SW480 (cell line): ENCODE measurements around the gene GLT1D1.

Experiments
- DNase-seq: peaks from one replicate; pipeline ENCODE4 v3.0.0-alpha.2; 2016; ENCODE audit warnings: low spot score

The GLT1D1 gene

DNA sequence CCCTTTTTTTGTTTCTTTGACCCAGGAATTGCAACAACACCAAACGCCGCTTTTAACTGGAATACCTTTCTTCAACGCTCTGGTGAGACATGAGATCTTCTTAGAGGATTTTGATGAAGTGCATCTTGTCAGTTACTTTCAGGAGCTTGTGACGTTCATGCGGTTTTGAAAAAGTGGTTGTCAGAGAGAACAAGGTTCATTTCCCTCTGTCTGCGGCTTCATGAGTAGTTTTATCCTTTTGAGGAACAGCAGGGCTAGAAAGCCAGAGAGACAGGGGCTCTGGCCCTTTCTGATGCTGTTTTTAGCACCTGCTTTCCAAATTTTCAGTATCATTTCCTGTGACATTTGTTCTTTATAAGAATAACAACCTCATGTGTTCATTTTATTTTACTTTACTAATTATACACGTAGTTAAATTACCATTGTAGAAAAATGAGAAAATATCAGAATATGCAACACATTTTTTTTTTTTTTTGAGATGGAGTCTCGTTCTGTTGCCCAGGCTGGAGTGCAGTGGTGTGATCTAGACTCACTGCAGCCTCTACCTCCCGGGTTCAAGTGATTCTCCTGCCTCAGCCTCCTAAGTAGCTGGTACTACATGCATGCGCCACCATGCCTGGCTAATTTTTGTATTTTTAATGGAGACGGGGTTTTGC is 61.8 kb downstream of the GLT1D1 start:
- DNase-seq = no peak

DNA sequence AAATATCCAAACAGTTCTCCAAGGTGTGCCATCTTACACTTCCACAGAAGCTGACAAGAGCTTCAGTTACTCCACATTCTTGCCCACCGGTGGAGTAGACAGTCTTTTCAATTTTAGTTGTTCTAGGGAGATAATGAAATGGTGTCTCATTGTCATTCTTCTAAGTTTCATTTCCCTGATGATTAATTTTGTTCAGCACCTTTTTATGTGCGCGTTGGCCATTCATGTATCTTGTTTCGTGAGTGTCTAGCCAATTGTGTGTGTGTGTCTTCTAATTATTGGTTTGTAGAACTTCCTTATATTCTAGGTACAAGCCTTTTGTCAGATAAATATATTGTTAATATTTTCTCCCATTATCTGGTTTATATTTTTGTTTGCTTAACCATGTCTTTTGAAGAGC is 63.1 kb downstream of the GLT1D1 start:
- no peak for DNase-seq

DNA sequence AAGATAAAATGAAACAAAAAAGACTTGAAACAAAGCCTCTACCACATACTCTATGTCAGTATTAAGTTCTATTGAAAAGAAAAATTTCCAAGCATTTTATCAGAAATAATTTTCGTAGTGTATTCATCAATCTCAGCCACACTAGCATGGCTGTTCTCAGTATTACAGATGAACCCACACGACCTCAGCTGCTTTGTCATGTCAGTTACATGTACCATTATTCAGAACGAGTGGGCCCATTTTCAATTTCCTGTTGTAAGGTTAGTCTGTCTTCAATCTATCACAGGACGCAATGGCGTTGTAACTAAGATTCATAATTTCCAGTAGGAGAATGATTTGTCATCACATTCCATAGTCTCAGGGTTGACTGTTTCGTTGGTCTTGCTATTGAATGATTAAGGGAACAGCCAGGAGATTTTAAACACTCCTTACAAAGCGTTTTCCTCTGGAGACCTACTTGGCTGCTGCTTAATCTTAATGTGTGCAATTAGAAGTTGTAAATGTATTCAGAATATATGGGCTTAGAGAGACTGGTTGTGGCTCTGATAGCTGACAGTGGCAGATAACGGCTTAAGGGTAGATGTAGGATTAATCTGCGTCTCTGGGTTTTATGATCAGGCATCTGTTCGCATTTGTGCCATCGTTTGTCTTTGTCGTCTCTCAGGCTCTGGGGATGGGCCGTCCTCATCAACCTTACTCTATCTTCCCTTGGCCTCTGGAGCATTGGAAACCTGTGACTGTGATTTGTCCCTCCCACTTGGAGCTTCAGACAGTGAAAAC is 65.4 kb downstream of the GLT1D1 start:
- DNase-seq = no peak

DNA sequence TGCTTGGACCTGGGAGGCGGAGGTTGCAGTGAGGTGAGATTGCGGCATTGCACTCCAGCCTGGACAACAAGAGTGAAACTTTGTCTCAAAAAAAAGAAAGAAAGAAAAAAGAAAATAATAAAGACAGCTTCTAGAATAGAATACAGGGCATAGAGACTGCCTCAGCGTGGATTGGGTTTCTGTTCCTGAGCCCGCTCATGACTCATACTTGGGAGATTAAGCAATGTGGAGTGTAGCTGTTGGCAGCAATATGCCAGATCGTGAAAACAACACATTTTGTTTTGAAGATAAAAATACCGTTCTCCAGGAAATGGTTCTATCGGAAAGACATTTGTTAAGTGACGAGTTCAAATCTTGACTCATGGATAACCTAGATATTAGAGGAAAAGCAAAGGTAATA is 67.2 kb downstream of the GLT1D1 start:
- DNase-seq = no peak

DNA sequence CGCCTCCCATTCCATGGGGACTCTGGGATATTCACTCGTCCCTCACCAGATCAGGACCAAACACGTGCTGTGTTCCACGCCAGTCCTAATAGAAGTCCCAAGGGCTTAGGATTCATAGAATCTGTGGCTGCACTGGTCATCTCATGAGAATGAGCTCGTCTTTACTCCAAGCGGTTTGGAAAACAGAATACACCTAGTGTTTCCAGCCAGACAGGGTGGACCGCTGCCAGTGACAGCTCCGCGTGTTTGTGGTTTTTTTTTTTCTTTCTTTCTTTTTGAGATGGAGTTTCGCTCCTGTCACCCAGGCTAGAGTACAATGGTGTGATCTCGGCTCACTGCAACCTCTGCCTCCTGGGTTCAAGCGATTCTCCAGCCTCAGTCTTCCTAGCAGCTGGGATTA is 75.1 kb downstream of the GLT1D1 start:
- no peak for DNase-seq

DNA sequence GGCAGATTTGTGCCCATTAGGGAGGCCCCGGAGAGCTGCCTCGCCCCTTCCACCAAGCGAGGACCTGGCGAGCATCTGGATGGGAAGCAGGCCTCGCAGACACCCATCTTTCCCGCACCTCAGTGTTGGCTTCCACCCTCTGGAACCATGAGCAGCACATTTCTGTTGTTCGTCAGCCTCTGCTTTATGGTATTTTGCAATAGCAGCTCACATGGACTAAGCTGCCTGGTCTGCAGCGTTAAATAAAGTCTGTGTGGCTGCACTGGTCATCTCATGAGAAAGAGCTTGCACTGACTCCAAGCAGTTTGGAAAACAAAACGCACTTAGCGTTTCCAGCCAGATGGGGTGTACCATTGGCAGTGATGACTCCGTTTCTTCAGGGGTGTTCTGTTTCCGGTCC is 75.8 kb downstream of the GLT1D1 start:
- no peak for DNase-seq

DNA sequence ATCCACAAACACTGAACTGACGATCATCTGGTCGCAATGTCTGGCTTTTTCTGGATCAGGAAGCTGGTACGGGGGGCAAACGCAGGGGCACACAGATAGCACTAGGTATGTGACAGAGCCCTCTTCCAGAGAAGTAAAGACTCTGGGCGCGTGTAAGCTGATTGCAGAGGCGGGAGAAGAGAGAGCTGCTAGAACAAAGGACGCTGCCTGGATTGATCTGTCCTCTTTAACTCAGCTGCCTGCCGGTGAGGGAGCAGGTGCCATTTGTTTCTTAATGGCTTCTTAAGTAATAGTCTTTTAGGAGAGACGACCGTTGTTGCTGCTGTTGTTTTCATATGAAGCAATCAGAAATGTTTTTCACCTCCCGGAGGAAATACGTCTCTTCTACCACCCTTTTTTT is 77.3 kb downstream of the GLT1D1 start:
- no peak for DNase-seq

DNA sequence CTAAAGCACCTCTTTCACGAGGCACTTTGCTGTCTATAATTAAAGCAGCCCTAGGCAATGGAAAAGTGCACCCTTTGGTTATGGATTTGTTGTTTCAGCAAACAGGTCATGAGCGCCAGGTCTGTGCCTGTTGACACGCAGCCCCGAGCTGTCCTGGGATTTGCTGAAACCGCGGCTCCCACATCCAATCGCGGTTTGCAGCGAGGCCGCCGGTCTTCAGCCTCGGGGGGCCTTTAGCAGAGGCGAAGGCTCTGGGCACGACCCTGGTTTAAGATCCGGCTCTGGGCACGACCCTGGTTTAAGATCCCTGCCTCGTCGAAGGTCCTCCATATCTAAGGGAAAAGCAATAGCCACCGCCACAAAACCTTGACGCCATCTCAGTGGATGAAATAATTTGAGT is 79.2 kb downstream of the GLT1D1 start:
- DNase-seq = no peak

DNA sequence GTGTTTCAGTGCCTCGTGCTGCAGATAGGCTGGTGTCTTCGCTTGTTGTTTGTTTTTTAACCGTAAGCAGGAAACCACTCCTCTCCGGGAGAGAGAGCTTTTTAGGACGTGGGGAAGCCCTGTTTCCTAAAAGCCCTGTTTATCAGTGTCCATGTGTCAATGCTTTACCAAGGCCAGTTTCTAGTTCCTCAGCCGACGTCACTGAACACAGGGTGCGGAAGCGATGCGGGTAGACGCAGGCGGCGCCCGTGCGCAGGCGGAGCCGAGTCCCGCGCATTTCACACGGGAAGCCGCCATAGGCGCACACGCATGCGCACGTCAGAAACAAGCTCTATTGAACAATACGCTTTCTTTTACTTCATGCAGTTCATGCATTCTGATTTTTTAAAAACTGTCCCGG is 79.8 kb downstream of the GLT1D1 start:
- DNase-seq = no peak

DNA sequence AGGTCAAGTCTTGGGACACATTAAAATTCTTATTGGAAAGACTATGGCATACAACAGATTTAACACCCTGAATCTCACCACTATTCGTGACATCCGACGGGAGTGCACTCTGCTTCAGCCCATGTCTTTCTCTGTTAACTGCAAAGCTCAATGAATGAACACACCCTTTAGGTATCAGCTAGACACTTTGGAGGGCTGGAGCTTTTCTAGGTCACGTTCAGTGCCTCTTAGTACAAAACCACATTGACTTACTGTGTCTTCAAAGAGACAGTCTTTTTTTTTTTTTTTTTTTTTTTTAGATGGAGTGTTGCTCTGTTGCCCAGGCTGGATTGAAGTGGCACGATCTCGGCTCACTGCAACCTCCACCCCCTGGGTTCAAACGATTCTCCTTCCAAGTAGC is 80.6 kb downstream of the GLT1D1 start:
- DNase-seq = no peak

DNA sequence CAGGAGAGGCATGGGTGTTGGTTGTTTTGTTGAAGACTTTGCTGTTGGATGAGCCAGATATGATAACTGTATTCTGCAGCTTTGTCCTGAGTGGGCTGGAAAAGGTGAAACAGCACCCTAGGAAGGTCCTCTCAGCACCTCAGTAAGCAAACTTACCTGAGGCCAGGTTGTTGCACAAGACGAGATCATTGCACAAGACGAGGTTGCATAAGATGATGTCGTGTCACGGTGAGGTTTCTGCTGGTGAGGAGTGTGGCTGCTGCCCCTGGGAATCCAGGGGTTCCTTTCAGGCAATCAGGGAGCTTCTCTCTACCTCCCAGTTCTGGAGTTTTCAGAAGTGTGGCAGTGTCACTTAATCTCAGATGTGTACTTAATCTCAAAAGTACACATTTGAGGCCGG is 85.6 kb downstream of the GLT1D1 start:
- DNase-seq = no peak

DNA sequence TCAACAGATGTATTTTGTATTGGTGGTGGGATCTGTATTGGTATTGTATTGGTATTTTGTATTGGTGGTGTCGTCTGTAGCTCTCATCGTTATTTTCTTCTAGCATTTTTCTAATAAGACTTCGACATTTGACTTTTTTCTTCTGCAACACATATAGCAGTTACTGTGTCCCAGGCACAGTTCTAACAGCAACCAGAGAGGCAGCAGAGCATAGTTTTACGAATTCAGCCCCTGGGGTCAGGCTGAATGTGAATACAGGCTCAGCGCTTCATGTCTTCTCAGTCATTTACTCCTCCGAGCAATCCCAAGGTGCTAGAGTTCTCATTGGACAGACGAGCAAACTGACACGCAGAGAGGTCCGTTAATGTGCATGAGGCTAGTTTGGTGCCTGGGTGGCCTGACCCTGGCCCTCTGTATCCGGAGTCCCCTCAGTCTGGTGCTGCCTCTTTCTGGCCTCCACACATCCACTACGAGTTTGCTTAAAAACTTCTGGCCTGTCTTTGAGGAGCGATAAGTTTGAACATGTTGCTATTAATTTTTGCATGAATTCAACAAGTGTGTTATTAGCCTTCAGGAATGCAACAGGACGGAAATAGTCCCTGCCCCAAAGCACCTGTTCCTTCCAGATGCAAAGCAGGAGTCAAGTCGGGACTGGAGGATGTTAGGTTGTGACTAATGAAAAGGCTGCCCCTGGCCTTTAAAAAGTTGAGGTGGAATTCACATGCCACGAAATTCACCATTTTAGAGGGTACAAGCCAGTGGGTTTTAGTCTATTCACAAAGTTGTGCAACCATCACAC is 87.0 kb downstream of the GLT1D1 start:
- DNase-seq = no peak

DNA sequence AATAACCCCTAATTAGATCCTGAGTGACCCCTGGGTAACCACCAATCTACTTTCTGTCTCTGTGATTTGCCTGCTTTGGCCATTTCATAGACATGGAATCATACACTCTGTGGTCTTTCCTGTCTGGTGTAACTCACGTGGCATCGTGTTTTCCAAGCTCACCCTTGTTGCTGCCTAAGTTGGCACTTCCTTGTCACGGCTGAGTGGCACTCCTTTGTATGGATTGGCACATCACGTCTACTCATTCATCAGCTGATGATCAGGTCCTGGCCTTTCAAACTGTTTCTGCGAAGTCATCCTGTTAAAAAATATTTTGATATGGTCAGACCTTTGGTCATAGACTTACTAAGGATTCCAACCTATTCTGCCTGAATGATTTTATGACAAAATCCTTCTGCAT is 87.7 kb downstream of the GLT1D1 start:
- DNase-seq = no peak

DNA sequence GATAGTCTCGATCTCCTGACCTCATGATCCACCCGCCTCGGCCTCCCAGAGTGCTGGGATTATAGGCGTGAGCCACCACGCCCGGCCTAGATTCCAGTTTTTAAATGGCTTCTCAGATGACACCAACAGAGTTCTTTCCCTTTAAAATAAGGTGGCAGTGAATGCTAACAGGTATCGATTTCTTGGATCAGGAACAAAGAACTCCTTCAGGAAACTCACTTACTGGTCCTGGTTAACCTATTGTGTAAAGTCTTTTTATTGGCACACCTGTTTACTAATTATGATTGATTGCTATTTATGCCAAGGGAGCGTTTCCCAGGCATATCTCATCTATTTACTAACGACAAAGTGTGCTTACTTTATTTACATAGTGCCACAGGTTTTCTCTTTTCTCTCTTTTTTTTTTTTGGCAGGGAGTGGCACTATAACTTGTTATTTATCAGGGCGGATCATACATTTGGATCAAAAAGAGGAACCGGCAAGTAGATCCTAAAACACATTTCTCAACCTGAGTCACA is 89.7 kb downstream of the GLT1D1 start:
- no peak for DNase-seq

DNA sequence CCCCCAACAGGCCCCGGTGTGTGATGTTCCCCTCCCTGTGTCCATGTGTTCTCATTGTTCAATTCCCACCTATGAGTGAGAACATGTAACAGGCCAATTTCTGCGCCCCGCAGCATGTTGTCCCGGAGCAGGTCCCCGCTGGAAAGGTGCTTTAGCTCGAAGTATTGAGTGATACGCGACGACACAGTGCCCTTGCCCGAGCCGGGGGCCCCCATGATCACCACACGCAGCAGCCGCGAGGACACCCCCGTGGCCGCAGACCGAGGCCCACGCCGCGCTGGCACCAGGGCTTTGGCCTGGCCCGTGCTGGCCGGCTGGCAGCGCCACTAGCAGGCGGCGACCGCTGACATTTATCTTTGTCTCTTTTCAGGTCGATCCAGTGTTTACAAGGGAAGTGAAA is 91.7 kb downstream of the GLT1D1 start:
- DNase-seq = no peak

DNA sequence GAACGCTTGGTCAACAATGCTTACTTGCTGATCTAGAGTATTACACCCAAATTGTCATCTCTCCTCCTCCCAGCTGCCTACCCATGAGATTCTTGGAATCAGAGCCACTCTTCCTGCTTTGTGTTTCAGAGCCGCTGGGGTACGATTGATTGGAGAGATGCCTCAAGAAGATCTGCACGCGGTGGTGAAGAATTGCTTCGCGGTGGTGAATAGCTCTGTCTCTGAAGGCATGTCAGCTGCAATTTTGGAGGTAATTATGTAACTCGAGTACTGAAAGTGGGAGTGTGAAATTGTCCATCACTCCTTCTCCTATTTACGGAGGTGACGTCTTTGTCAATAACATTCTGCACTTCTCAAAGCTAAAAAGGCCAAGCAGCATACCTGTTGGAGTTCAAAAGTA is 93.9 kb downstream of the GLT1D1 start:
- no peak for DNase-seq

DNA sequence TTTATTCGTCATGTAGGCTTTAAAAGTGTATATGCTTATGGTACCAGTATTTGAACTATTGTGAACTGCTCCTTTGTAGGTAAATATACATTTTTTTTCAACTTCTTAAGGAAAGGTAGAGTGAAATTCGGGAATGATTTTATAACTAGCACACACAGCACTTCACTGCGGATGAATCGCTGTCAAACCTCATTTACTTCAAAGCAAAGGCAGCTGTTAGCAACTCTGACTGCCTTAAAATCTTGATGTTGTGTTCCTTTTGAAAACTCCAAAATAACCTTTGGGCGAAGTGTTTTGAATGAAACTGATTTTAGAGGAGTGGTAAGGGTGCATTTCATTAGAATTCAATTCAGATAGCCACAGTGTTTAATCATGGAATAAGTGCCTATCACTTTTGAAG is 95.8 kb downstream of the GLT1D1 start:
- no peak for DNase-seq

DNA sequence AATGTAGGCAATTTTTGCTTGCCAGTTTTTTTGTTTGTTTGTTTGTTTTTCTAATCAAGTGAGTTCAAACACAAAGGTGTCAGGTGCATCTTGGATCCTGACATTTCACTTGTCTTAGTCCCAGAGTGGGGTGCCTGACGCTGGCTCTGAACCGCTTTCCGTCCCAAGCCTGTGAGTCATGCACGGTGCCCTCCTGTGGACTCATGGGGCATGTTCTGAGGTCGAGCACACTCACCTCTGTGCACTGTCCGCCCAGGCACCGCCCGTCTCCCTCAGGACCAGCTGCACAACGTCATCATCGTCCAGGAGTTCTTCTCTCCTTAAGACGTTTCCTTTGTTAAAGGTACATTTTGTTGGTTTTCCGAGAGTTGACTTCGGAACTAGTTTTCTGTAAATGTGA is 98.2 kb downstream of the GLT1D1 start:
- DNase-seq = no peak

DNA sequence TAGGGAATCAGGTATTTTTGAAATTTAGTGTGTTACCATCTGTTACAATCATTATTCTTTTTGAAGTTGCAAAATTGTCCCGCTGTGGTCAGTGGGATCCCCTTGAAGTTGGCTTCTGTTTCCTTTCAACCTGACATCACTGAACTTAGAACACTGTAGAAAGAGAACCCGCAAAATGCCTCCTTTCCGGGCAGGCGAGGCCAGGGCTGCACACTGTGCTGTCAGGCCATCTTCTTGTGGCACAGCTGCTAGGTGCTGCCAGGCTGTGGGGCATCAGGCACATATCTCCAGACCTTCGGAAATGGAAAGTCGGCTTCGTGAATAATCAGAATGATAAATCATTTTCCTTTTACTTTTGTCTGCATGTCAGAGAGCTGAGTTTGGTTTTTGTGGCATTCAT is 103.5 kb downstream of the GLT1D1 start:
- no peak for DNase-seq

DNA sequence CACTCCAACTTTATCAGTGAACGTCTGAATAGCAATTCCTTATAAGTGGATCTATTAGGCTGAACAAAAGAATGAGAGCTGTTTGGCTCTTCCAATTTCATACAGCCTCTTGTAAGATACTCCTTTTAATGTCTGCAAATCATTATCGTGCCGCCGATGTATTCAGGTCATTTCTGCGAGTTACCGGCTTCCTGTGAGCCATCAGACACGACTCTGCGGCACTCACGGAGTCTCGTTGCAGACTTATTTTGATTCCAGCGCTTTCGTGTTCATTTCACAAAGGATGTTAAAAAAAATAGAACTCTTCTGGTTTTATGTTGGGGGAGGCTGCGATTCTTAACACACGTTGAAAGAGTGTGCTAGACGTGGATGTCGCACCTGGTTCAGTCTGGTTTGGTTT is 106.6 kb downstream of the GLT1D1 start:
- no peak for DNase-seq

DNA sequence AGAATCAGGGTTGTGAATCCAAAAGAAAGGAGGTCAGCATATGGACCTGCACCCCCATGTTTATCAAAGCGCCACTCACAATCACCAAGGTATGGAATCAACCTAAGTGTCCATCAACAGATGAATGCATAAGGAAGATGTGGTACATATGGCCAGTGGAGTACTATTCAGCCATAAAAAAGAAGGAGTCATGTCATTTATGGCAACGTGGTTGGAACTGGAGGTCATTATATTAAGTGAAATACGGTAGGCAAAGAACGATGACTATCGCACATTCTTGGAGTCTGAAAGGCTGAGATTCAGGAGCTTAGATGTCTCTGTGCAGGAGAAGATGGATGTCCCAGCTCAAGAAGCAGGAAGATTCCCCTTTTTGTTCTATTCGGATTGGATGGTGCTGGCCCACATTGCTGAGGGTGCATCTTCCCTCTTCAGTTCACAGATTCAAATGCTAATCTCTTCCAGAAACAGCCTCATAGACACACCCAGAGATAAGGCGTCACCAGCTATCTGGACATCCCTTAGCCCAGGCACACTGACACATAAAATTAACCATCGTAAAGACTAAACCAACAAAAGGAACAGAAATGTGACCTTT is 108.1 kb downstream of the GLT1D1 start:
- no peak for DNase-seq

DNA sequence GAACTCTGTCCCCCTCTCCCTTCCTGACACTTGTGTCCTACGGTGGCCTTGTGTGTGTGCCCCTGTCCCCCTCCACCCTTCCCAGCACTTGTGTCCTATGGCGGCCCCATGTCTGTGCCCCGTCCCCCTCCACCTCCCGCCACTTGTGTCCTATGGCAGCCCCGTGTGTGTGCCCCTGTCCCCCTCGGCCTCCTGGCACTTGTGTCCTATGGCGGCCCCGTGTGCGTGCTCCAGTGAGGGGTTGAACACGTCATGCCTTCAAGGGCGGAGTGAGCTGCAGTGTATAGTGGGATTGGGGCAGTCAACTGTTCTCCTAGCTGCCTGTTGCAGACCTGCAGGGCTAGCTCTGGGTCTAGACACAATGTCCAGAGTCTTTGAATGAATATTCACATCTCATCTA is 108.7 kb downstream of the GLT1D1 start:
- no peak for DNase-seq
